Loucy (cell line): ENCODE measurements around the gene SEPTIN11.

Experiments used
- H2AFZ ChIP-seq: fragments of 200-600 bp; sonication (generic); 2 replicates; pipeline ENCODE4 v1.6.0; 2016; ENCODE audit warnings: antibody characterized with exemption, mild to moderate bottlenecking, low read length, moderate library complexity
- H3F3A ChIP-seq: fragments of 200-600 bp; 2 replicates; pipeline ENCODE4 v1.6.0; 2016; ENCODE audit warnings: antibody characterized with exemption, low read depth, mild to moderate bottlenecking
- H3K27me3 ChIP-seq: fragments of 200-600 bp; sonication (generic); 2 replicates; pipeline ENCODE4 v1.6.1; 2014; ENCODE audit warnings: low read length, mild to moderate bottlenecking; ENCODE audit not compliant: insufficient read depth, poor library complexity, severe bottlenecking
- H3K36me3 ChIP-seq: fragments of 200-600 bp; sonication (generic); 2 replicates; pipeline ENCODE4 v1.6.1; 2016; ENCODE audit warnings: low read length; ENCODE audit not compliant: insufficient read depth
- H3K4me1 ChIP-seq: fragments of 200-600 bp; sonication (generic); 2 replicates; pipeline ENCODE4 v1.5.1; 2014; ENCODE audit warnings: low read length, mild to moderate bottlenecking; ENCODE audit not compliant: insufficient read depth, poor library complexity, severe bottlenecking
- H3K4me2 ChIP-seq: fragments of 200-600 bp; sonication (generic); 2 replicates; pipeline ENCODE4 v1.6.0; 2014; ENCODE audit warnings: antibody characterized with exemption, low read length, low read depth, mild to moderate bottlenecking; ENCODE audit not compliant: poor library complexity, severe bottlenecking
- H3K4me3 ChIP-seq: fragments of 200-600 bp; sonication (generic); 2 replicates; pipeline ENCODE4 v1.5.1; 2014; ENCODE audit warnings: low read length, mild to moderate bottlenecking, mixed read lengths; ENCODE audit not compliant: poor library complexity, severe bottlenecking
- H3K79me2 ChIP-seq: fragments of 200-600 bp; sonication (generic); 2 replicates; pipeline ENCODE4 v1.6.1; 2014; ENCODE audit warnings: low read length; ENCODE audit not compliant: insufficient read depth
- H3K9ac ChIP-seq: fragments of 200-600 bp; sonication (generic); 2 replicates; pipeline ENCODE4 v1.6.0; 2014; ENCODE audit warnings: mild to moderate bottlenecking, low read depth, low read length, moderate library complexity; ENCODE audit not compliant: poor library complexity, severe bottlenecking
- H3K9me2 ChIP-seq: fragments of 200-600 bp; sonication (generic); replicated peaks from 2 replicates; pipeline ENCODE4 v1.6.1; 2016; ENCODE audit warnings: low read depth, low read length, mixed read lengths
- H3K9me3 ChIP-seq: fragments of 200-600 bp; sonication (generic); 2 replicates; pipeline ENCODE4 v1.6.1; 2014; ENCODE audit warnings: mild to moderate bottlenecking, antibody characterized with exemption, low read length, low read depth; ENCODE audit not compliant: insufficient read depth
- H4K20me1 ChIP-seq: fragments of 200-600 bp; sonication (generic); 2 replicates; pipeline ENCODE4 v1.6.0; 2014; ENCODE audit warnings: antibody characterized with exemption, low read length, mild to moderate bottlenecking; ENCODE audit not compliant: insufficient read depth, poor library complexity, severe bottlenecking
- CTCF ChIP-seq: fragments of 200-600 bp; sonication (generic); conservative IDR thresholded peaks from 2 replicates; pipeline ENCODE4 v1.5.1; 2014; ENCODE audit warnings: mild to moderate bottlenecking, antibody characterized with exemption, low read length
- EZH2phosphoT487 ChIP-seq: fragments of 200-600 bp; IDR thresholded peaks from 2 replicates; pipeline ENCODE4 v1.6.1; 2018; ENCODE audit warnings: antibody characterized with exemption, mild to moderate bottlenecking, moderate library complexity, borderline replicate concordance

The SEPTIN11 gene

GRCh38 chr4:76954489-76954888 is 4.9 kb downstream of the SEPTIN11 start:
- Histone ChIP-seq H3F3A (no peaks in the 10 kb centered on the region), H3K4me2 (peak overlapping the region; percentile 95), H3K27me3 (no peaks in the 10 kb centered on the region), H3K36me3 (no peaks in the 10 kb centered on the region), H3K9ac (no peak overlapping the region), H3K4me1 (peaks cover 39% of the 10 kb centered on the region), H4K20me1 (peaks cover 21% of the 10 kb centered on the region), H3K4me3 (no peak overlapping the region), H3K9me2 (no peaks in the 10 kb centered on the region), H2AFZ (no peak overlapping the region), H3K9me3 (no peaks in the 10 kb centered on the region), H3K79me2 (peaks cover 80% of the 10 kb centered on the region)
- TF ChIP-seq EZH2phosphoT487 (no peak), CTCF (no peak)

GRCh38 chr4:76955182-76955581 is 5.6 kb downstream of the SEPTIN11 start:
- TF ChIP-seq EZH2phosphoT487 (no peak), CTCF (no peak)
- H3K9ac ChIP-seq: no peak overlapping the region
- no peaks in the 10 kb centered on the region for H3K27me3 ChIP-seq
- H3K79me2 ChIP-seq: peaks cover 82% of the 10 kb centered on the region
- peaks cover 21% of the 10 kb centered on the region for H4K20me1 ChIP-seq
- no peak overlapping the region for H3K4me3 ChIP-seq
- H2AFZ ChIP-seq: no peak overlapping the region
- no peak overlapping the region for H3K4me2 ChIP-seq
- no peaks in the 10 kb centered on the region for H3F3A ChIP-seq
- H3K4me1 ChIP-seq: peaks cover 39% of the 10 kb centered on the region
- no peaks in the 10 kb centered on the region for H3K9me2 ChIP-seq
- H3K9me3 ChIP-seq: no peaks in the 10 kb centered on the region
- no peaks in the 10 kb centered on the region for H3K36me3 ChIP-seq

GRCh38 chr4:76957004-76957738 is 7.6 kb downstream of the SEPTIN11 start:
- Histone ChIP-seq H3K36me3 (no peaks in the 10 kb centered on the region), H3K27me3 (no peaks in the 10 kb centered on the region), H3K9me3 (no peaks in the 10 kb centered on the region), H3K4me1 (peaks cover 33% of the 10 kb centered on the region), H3K79me2 (peaks cover 79% of the 10 kb centered on the region), H4K20me1 (peaks cover 12% of the 10 kb centered on the region), H3K9ac (no peak overlapping the region), H2AFZ (no peak overlapping the region), H3F3A (no peaks in the 10 kb centered on the region), H3K4me3 (no peak overlapping the region), H3K4me2 (no peak overlapping the region), H3K9me2 (no peaks in the 10 kb centered on the region)
- no peak for TF ChIP-seq EZH2phosphoT487
- TF ChIP-seq CTCF: no peak
